Neural progenitor cell (in vitro differentiated cells): ENCODE results near the gene BSND. TPM values are rescaled to one million over a fixed set of nuclear protein-coding genes. Genes with fewer than 3 reads are reported as not detected.

Source experiments
- DNase-seq: peaks from one replicate; pipeline ENCODE4 v3.0.0-alpha.2; 2016; ENCODE audit warnings: low spot score
- H2AFZ ChIP-seq: fragments of 200-600 bp; sonication (generic); replicated peaks from 2 replicates; pipeline ENCODE4 v1.6.1; 2016; ENCODE audit warnings: antibody characterized with exemption
- H3F3A ChIP-seq: fragments of 200-600 bp; sonication (generic); 2 replicates; pipeline ENCODE4 v1.6.1; 2016; ENCODE audit warnings: antibody characterized with exemption, low read depth
- H3K27ac ChIP-seq: fragments of 200-600 bp; sonication (generic); 2 replicates; pipeline ENCODE4 v1.5.1; 2016; ENCODE audit warnings: mild to moderate bottlenecking
- H3K27me3 ChIP-seq: fragments of 200-600 bp; sonication (generic); 2 replicates; pipeline ENCODE4 v1.6.1; 2016; ENCODE audit warnings: mild to moderate bottlenecking, moderate library complexity
- H3K36me3 ChIP-seq: fragments of 200-600 bp; sonication (generic); 2 replicates; pipeline ENCODE4 v1.5.1; 2016
- H3K4me1 ChIP-seq: fragments of 200-600 bp; sonication (generic); 2 replicates; pipeline ENCODE4 v1.6.1; 2016; ENCODE audit warnings: mixed run types
- H3K4me2 ChIP-seq: fragments of 200-600 bp; sonication (generic); 2 replicates; pipeline ENCODE4 v1.6.1; 2016
- H3K4me3 ChIP-seq: fragments of 200-600 bp; sonication (generic); 2 replicates; pipeline ENCODE4 v1.5.1; 2016
- H3K79me2 ChIP-seq: fragments of 200-600 bp; sonication (generic); 2 replicates; pipeline ENCODE4 v1.6.1; 2016; ENCODE audit warnings: low read depth
- H3K9ac ChIP-seq: fragments of 200-600 bp; sonication (generic); 2 replicates; pipeline ENCODE4 v1.6.1; 2016
- H3K9me3 ChIP-seq: fragments of 200-600 bp; sonication (generic); 2 replicates; pipeline ENCODE4 v1.5.1; 2016; ENCODE audit warnings: low read depth
- H4K20me1 ChIP-seq: fragments of 200-600 bp; sonication (generic); 2 replicates; pipeline ENCODE4 v1.6.1; 2016; ENCODE audit warnings: low read depth
- H3K27ac Mint-ChIP-seq: 3 replicates; pipeline ENCODE4 v1.8.0; 2021; ENCODE audit warnings: mixed read lengths
- H3K27me3 Mint-ChIP-seq: 2 replicates; pipeline ENCODE4 v1.8.0; 2022; ENCODE audit warnings: low read depth, mild to moderate bottlenecking, inconsistent platforms, moderate library complexity, mixed read lengths; ENCODE audit not compliant: insufficient read depth
- H3K36me3 Mint-ChIP-seq: 3 replicates; pipeline ENCODE4 v1.8.0; 2021; ENCODE audit warnings: mixed read lengths
- H3K4me1 Mint-ChIP-seq: 3 replicates; pipeline ENCODE4 v1.8.0; 2021; ENCODE audit warnings: mixed read lengths
- H3K4me3 Mint-ChIP-seq: 3 replicates; pipeline ENCODE4 v1.8.0; 2021; ENCODE audit warnings: mild to moderate bottlenecking, moderate library complexity, mixed read lengths
- H3K9me3 Mint-ChIP-seq: 3 replicates; pipeline ENCODE4 v1.8.0; 2020; ENCODE audit warnings: mixed read lengths
- EZH2 ChIP-seq: fragments of 200-600 bp; sonication (generic); IDR thresholded peaks from 2 replicates; pipeline ENCODE4 v1.6.1; 2017; ENCODE audit warnings: antibody characterized with exemption, mild to moderate bottlenecking, moderate library complexity
- EZH2phosphoT487 ChIP-seq: fragments of 200-600 bp; sonication (generic); IDR thresholded peaks from 2 replicates; pipeline ENCODE4 v1.6.1; 2017; ENCODE audit warnings: antibody characterized with exemption
- total RNA-seq: library from RNA; depleted of rRNA; stranded (reverse); fragments of >200 nt; gene quantifications from 2 replicates; pipeline ENCODE4 v1.2.3, GENCODE V29; 2015; ENCODE audit warnings: low replicate concordance
- TF ChIP-seq, protein P1 (sequence below): fragments of 200-600 bp; sonication (generic); IDR thresholded peaks from 2 replicates; pipeline ENCODE4 v1.5.1; 2017; ENCODE audit warnings: antibody characterized with exemption, mild to moderate bottlenecking

The BSND gene
- total RNA-seq, 1 donor from 2014 or later: not detected

DNA sequence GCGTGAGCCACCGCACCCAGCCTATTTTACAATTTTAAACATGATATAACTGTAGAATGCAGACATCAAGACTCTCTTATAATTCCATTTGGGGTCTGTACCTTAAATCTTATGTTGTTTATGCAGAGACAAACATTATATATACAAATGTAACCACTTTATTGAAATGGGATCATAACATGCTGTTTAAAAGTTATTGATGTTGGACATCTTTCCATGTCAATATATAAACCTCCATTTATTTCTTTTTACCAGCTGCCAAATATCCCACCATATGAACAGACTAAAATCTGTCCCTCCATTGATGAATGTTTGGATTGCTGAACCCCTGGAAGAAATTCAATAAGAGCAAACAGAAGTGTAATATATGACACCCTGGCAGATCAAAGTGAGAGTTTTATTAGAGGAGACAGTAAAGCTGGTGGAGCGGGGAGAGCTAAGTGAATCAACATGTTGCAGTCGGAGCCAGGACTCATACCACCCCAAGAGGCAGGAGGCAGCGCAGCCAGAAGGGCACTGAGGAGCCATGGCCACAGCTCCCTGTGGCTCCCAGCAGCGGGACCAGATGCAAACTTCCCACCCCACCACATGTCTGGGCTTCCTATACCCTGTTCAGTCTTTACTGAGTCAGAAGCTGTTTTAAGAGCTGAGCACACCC, 35.9 kb downstream of the BSND start:
- Histone ChIP-seq H3K79me2 (no peaks in the 10 kb centered on the region), H3K4me3 (no peak overlapping the region), H3K27ac (no peak overlapping the region), H3K4me1 (peaks cover 13% of the 10 kb centered on the region), H3K27me3 (peaks cover 26% of the 10 kb centered on the region), H3F3A (peaks cover 16% of the 10 kb centered on the region), H3K9ac (no peak overlapping the region), H3K4me2 (no peak overlapping the region), H3K9me3 (no peaks in the 10 kb centered on the region), H4K20me1 (no peaks in the 10 kb centered on the region), H3K36me3 (no peaks in the 10 kb centered on the region), H2AFZ (no peak overlapping the region)
- peaks cover 41% of the 10 kb centered on the region for H3K27me3 Mint-ChIP-seq
- no peak overlapping the region for H3K4me3 Mint-ChIP-seq
- TF ChIP-seq EZH2 (no peak), EZH2phosphoT487 (no peak)
- TF ChIP-seq, protein P1, sequence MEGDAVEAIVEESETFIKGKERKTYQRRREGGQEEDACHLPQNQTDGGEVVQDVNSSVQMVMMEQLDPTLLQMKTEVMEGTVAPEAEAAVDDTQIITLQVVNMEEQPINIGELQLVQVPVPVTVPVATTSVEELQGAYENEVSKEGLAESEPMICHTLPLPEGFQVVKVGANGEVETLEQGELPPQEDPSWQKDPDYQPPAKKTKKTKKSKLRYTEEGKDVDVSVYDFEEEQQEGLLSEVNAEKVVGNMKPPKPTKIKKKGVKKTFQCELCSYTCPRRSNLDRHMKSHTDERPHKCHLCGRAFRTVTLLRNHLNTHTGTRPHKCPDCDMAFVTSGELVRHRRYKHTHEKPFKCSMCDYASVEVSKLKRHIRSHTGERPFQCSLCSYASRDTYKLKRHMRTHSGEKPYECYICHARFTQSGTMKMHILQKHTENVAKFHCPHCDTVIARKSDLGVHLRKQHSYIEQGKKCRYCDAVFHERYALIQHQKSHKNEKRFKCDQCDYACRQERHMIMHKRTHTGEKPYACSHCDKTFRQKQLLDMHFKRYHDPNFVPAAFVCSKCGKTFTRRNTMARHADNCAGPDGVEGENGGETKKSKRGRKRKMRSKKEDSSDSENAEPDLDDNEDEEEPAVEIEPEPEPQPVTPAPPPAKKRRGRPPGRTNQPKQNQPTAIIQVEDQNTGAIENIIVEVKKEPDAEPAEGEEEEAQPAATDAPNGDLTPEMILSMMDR: no peak
- peaks cover 17% of the 10 kb centered on the region for H3K9me3 Mint-ChIP-seq
- peaks cover 27% of the 10 kb centered on the region for H3K4me1 Mint-ChIP-seq
- DNase-seq: no peak
- peaks cover 2% of the 10 kb centered on the region for H3K36me3 Mint-ChIP-seq
- no peak overlapping the region for H3K27ac Mint-ChIP-seq

DNA sequence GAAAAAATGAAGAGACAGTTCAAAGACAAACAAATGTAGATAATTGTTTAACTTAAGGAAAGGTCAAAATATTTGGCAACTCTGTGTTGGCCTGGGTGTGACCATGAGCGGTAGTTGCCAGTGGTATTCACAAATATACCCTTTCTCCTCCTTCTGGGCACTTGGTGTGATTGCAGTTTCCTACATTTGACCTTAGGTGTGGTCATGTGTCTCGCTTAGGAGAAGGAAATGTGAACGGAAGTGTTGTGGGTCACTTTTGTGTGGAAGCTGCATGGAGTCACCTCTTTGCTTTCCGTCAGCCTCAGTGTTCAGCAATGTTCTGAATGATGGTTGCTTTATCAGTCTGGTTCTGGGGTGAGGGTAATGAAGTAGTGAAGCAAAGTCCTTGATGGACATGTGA, 37.2 kb downstream of the BSND start:
- TF ChIP-seq EZH2phosphoT487 (no peak), EZH2 (no peak)
- TF ChIP-seq, protein P1: no peak
- Histone ChIP-seq H3K27ac (no peak overlapping the region), H3K27me3 (peaks cover 39% of the 10 kb centered on the region), H3K4me1 (peaks cover 21% of the 10 kb centered on the region), H2AFZ (no peak overlapping the region), H3F3A (peaks cover 16% of the 10 kb centered on the region), H3K9me3 (no peaks in the 10 kb centered on the region), H4K20me1 (peaks cover 1% of the 10 kb centered on the region), H3K9ac (no peak overlapping the region), H3K79me2 (no peaks in the 10 kb centered on the region), H3K4me2 (no peak overlapping the region), H3K36me3 (no peaks in the 10 kb centered on the region), H3K4me3 (no peak overlapping the region)
- DNase-seq: no peak
- no peak overlapping the region for H3K27ac Mint-ChIP-seq
- no peak overlapping the region for H3K4me3 Mint-ChIP-seq
- H3K27me3 Mint-ChIP-seq: peaks cover 51% of the 10 kb centered on the region
- peaks cover 2% of the 10 kb centered on the region for H3K36me3 Mint-ChIP-seq
- peaks cover 32% of the 10 kb centered on the region for H3K4me1 Mint-ChIP-seq
- H3K9me3 Mint-ChIP-seq: peaks cover 12% of the 10 kb centered on the region

DNA sequence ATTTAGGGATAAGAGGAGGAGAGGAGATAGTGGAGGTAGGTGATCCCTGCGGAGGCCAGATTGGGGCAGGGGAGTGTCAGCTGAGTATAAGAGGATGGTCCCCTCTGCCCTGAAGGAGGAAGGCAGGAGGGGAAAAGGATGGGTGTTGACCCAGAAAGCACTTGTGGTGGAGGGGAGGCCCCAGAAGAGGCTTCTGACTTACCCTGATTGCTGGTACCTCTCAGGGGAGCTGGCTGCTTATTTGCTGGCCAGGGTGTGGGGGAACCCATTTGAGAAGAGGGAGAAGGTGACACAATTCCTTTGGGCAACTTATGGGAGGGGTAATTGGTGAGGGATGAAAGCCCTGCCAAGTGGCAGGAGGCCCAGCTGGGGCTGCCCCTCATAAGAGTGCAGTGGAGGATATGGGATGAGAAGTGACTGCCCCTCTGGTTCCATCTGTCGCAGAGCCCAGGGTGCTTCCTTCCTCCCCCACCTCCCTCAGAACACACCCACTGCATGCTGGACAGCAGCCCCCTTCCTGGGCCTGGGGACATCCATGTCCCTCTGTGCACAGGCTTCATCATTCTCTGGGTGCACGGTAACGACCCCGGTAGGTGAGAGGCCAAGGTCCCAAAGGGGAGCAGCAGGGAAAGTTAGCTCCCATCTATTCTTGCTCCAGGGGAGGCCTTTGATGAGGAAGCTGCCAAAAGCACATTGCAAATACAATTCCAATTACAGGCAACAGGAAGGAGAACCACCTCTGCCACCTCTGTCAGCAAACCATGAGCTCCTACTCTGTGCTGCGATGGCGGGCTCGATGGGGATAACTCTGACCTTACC, 39.2 kb downstream of the BSND start:
- Histone ChIP-seq H3K4me3 (no peak overlapping the region), H3K27ac (no peak overlapping the region), H2AFZ (no peak overlapping the region), H3K79me2 (peaks cover 14% of the 10 kb centered on the region), H3K4me1 (peaks cover 16% of the 10 kb centered on the region), H4K20me1 (peaks cover 14% of the 10 kb centered on the region), H3K4me2 (no peak overlapping the region), H3K9me3 (no peaks in the 10 kb centered on the region), H3F3A (peaks cover 10% of the 10 kb centered on the region), H3K36me3 (no peaks in the 10 kb centered on the region), H3K9ac (no peak overlapping the region), H3K27me3 (peaks cover 52% of the 10 kb centered on the region)
- TF ChIP-seq, protein P1: no peak
- TF ChIP-seq EZH2phosphoT487 (no peak), EZH2 (no peak)
- Mint-ChIP-seq H3K27ac (no peak overlapping the region), H3K4me3 (no peak overlapping the region), H3K27me3 (peaks cover 58% of the 10 kb centered on the region), H3K36me3 (peaks cover 2% of the 10 kb centered on the region), H3K9me3 (peaks cover 2% of the 10 kb centered on the region), H3K4me1 (peaks cover 30% of the 10 kb centered on the region)
- DNase-seq: no peak
